ENCODE measurements around the gene GLIPR1.

DNA sequence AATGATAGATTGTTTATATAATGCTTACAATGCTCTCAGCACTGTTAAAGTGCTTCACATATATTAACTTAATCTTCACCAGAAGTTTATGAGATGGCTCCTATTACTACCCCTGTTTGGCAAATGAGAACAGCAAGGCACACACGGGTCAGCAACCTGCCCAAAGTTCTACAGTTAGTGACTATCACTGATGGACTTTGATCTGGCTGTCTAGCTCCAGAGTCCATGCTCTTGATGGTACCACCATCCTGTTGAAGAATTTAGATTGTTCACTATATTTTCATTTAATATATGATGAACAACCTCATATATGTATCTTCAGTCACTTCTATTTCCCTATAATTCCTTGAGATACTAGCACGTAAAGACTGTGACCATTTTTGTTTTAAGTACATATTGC is 10.6 kb downstream of the GLIPR1 start:
- no peak for TF ChIP-seq POLR2AphosphoS5 (IDR thresholded peaks at IDR 0.05; ENCODE audit: low read depth, low read length)
- TF ChIP-seq POLR2A (IDR thresholded peaks at IDR 0.05; ENCODE audit: low read depth, low read length) = no peak
- TF ChIP-seq TAF1 (IDR thresholded peaks at IDR 0.05; ENCODE audit: low read depth, low read length) = no peak
- no peak for TF ChIP-seq PAX5 (IDR thresholded peaks at IDR 0.05; ENCODE audit: insufficient read depth, low read length, severe bottlenecking)
- TF ChIP-seq SPI1 (IDR thresholded peaks at IDR 0.05; ENCODE audit: low read depth, low read length) = no peak
- TF ChIP-seq POU2F2 (IDR thresholded peaks at IDR 0.05; ENCODE audit: low read depth, low read length) = no peak
